ENCODE measurements around the gene RCL1.
"Not testable (repeated sequence)": the region's sequence is repeated elsewhere in the genome, so short reads cannot be mapped to it uniquely, and the experiment has no call there.

The RCL1 gene

GRCh38 chr9:4890242-4890641, 97.5 kb downstream of the RCL1 start:
- DNase-seq: no peak

GRCh38 chr9:4890929-4891328, 98.2 kb downstream of the RCL1 start:
- no peak for DNase-seq

DNA sequence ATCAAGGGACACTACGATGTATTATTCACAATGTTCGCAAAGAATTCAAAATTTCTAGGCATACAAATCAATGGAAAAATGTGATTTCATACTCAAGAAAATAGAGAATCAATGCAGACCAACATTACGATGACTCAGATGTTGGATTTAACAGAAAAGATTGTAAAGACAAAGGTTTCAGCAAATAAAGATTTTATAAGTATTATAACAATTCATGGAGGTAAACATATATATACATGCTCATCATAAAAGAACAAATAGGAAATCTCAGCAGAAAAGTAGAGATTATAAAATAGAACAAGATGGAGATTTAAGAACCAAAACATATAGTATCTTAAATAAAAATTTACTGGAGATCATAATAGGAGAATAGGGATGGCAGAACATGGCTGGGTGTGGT, 98.9 kb downstream of the RCL1 start:
- DNase-seq: no peak

GRCh38 chr9:4892501-4893194, 99.9 kb downstream of the RCL1 start:
- no peak for DNase-seq

DNA sequence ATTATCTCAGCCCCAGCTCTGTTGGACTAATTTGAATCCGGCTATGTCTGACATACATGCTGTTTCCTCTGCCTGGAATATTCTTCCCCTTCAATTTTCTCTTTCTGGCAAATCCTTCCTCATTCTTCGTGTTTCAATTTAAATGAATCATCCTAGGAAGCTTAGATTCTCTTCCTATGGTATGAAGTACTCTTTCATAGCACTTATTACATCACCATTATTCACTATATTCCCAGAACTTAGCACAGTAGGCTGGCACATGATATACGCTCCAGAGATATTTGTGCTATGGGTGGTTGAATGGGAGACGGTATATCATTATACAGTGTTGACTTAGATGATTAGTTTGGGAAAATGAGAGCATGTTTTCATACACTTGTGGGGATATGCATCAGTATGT, 101.3 kb downstream of the RCL1 start:
- DNase-seq: peak; percentile 88

DNA sequence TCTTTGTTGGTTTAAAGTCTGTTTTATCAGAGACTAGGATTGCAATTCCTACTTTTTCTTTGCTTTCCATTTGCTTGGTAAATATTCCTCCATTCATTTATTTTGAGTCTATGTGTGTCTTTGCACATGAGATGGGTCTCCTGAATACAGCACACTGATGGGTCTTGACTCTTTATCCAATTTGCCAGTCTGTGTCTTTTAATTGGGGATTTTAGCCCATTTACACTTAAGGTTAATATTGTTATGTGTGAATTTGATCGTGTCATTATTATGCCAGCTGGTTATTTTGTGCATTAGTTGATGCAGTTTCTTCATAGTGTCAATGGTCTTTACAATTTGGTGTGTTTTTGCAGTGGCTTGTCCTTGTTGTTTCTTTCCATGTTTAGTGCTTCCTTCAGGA, 107.1 kb downstream of the RCL1 start:
- DNase-seq: not testable (repeated sequence)

DNA sequence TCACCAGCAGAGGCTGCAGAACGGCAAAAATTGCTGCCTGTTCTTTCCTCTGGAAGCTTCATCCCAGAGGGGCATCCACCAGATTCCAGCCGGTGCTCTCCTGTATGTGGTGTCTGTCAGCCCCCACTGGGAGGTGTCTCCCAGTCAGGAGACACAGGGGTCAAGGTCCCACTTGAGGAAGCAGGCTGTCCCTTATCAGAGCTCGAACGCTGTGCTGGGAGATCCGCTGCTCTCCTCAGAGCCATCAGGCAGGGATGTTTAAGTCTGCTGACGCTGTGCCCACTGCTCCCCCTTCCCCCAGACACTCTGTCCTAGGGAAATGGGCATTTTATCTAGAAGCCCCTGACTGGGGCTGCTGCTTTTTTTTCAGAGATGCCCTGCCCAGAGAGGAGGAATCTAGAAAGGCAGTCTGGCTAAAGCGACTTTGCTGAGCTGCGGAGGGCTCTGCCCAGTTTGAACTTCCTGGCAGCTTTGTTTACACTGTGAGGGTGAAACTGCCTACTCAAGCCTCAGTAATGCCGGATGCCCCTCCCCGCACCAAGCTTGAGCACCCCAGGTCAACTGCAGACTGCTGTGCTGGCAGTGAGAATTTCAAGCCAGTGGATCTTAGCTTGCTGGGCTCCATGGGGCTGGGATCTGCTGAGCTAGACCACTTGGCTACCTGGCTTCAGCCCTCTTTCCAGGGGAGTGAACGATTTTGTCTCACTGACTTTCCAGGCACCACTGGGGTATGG, 108.8 kb downstream of the RCL1 start:
- DNase-seq: peak; percentile 52

- no peak for DNase-seq
Observed at GRCh38 chr9:4902135-4902475, 109.4 kb downstream of the RCL1 start.

DNA sequence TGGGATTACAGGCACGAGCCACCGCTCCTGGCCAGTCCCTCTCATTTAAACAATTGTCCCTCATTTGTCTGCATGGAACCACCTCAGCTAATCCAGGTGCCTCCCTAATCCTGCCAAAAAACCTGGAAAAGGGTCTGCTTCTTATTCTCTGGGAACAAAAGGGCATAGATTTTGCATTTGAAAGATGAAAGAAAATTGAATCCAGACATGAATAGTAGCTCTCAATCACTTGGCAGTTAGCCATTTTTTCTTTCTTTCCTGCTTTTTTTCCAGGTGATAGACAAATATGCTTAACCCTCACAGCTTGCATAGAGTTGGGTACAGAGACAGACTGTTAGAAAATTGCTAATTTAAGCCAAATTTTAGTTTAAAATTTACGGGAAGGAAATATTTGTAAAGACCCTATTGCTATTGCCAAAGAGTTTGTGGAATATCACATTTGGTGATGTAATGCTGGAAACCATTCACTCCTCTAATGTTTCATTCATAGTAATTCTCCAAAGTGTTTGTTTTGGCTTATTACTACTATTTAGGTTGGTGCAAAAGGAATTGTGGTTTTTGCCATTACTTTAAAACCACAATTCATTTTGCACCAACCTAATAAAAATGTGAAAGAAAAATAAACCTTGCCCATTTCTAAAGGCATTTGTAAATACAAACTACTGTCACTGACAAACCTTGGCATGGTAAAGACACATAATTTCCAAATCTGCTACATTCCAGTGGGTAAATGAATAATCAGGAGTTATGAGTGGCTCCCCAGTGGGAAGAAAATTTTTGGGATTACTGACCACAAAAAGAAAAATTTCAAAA, 111.8 kb downstream of the RCL1 start:
- peak; percentile 96 for DNase-seq

DNA sequence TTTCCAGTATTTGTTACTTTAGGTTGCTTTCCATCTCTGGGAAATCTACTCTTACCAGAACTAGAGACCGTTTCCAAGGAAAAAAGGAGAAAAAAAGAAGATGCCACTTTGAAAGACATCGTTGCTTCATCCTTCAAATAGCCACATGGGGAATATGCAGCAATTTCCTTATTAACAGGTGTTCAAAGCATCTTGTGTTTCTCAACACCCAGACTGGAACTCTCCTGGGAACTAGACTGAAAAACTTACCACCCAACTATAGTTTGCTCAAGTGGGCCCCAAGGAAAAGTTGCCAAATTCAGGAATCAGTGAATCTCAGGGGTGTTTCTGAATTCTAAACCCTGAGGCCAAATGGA, 112.4 kb downstream of the RCL1 start:
- DNase-seq: no peak

All from fibroblast of skin of scalp (primary cell).